ENCODE results near the gene EMB. TPM values are rescaled to one million over a fixed set of nuclear protein-coding genes. Genes with fewer than 3 reads are reported as not detected.
"Not testable (repeated sequence)": the region's sequence is repeated elsewhere in the genome, so short reads cannot be mapped to it uniquely, and the experiment has no call there.

EMB gene
- total RNA-seq, 1 donor from 2014 or later = 56.3 TPM

- H3K27ac Mint-ChIP-seq; H3K9me3 Mint-ChIP-seq; intact Hi-C loops (cut with micrococcal nuclease); H3K4me3 Mint-ChIP-seq; H3K27me3 Mint-ChIP-seq; DNase-seq: not testable (repeated sequence)
- peaks cover 28% of the 10 kb centered on the region for H3K4me1 Mint-ChIP-seq
- peaks cover 32% of the 10 kb centered on the region for H3K36me3 Mint-ChIP-seq (ENCODE audit: low read depth)
Observed at GRCh38 chr5:50410932-50411331, 30.2 kb downstream of the EMB start.

- H3K9me3 Mint-ChIP-seq = peaks cover 4% of the 10 kb centered on the region
- peaks cover 47% of the 10 kb centered on the region for H3K36me3 Mint-ChIP-seq (ENCODE audit: low read depth)
- H3K4me3 Mint-ChIP-seq = no peak overlapping the region
- no peaks in the 10 kb centered on the region for H3K27me3 Mint-ChIP-seq
- H3K4me1 Mint-ChIP-seq = peaks cover 17% of the 10 kb centered on the region
- intact Hi-C loops (cut with micrococcal nuclease) = no loop called here
- no peak for DNase-seq
- no peak overlapping the region for H3K27ac Mint-ChIP-seq
Observed at GRCh38 chr5:50406877-50407276, 34.2 kb downstream of the EMB start.

GRCh38 chr5:50401336-50401735, 39.8 kb downstream of the EMB start:
- Mint-ChIP-seq H3K4me3 (no peak overlapping the region), H3K36me3 (ENCODE audit: low read depth) (peaks cover 51% of the 10 kb centered on the region), H3K9me3 (no peaks in the 10 kb centered on the region), H3K4me1 (peaks cover 12% of the 10 kb centered on the region), H3K27ac (no peak overlapping the region), H3K27me3 (no peaks in the 10 kb centered on the region)
- no peak for DNase-seq
- intact Hi-C loops (cut with micrococcal nuclease) = no loop called here

GRCh38 chr5:50393925-50394609, 47.0 kb downstream of the EMB start:
- H3K36me3 Mint-ChIP-seq (ENCODE audit: low read depth) = peaks cover 61% of the 10 kb centered on the region
- H3K4me1 Mint-ChIP-seq; intact Hi-C loops (cut with micrococcal nuclease); H3K9me3 Mint-ChIP-seq; H3K27me3 Mint-ChIP-seq; H3K4me3 Mint-ChIP-seq; H3K27ac Mint-ChIP-seq; DNase-seq: not testable (repeated sequence)

- Mint-ChIP-seq H3K9me3 (peaks cover 18% of the 10 kb centered on the region), H3K36me3 (ENCODE audit: low read depth) (peaks cover 67% of the 10 kb centered on the region)
- DNase-seq; H3K4me1 Mint-ChIP-seq; intact Hi-C loops (cut with micrococcal nuclease); H3K27me3 Mint-ChIP-seq; H3K27ac Mint-ChIP-seq; H3K4me3 Mint-ChIP-seq: not testable (repeated sequence)
Observed at GRCh38 chr5:50392289-50392688, 48.8 kb downstream of the EMB start.

- Mint-ChIP-seq H3K36me3 (ENCODE audit: low read depth) (peaks cover 45% of the 10 kb centered on the region), H3K9me3 (peaks cover 17% of the 10 kb centered on the region)
- intact Hi-C loops (cut with micrococcal nuclease); H3K4me1 Mint-ChIP-seq; DNase-seq; H3K4me3 Mint-ChIP-seq; H3K27me3 Mint-ChIP-seq; H3K27ac Mint-ChIP-seq: not testable (repeated sequence)
Observed at GRCh38 chr5:50384381-50384780, 56.7 kb downstream of the EMB start.

GRCh38 chr5:50376696-50377095, 64.4 kb downstream of the EMB start:
- H3K27ac Mint-ChIP-seq; intact Hi-C loops (cut with micrococcal nuclease); H3K27me3 Mint-ChIP-seq; DNase-seq; H3K4me1 Mint-ChIP-seq; H3K4me3 Mint-ChIP-seq: not testable (repeated sequence)
- peaks cover 39% of the 10 kb centered on the region for H3K36me3 Mint-ChIP-seq (ENCODE audit: low read depth)
- peaks cover 16% of the 10 kb centered on the region for H3K9me3 Mint-ChIP-seq

- peaks cover 15% of the 10 kb centered on the region for H3K9me3 Mint-ChIP-seq
- intact Hi-C loops (cut with micrococcal nuclease); DNase-seq; H3K27ac Mint-ChIP-seq; H3K27me3 Mint-ChIP-seq; H3K4me3 Mint-ChIP-seq: not testable (repeated sequence)
- H3K36me3 Mint-ChIP-seq (ENCODE audit: low read depth) = peaks cover 37% of the 10 kb centered on the region
- peaks cover 16% of the 10 kb centered on the region for H3K4me1 Mint-ChIP-seq
Observed at GRCh38 chr5:50369287-50370033, 71.6 kb downstream of the EMB start.

- peak; percentile 54 for DNase-seq
- H3K9me3 Mint-ChIP-seq = peaks cover 15% of the 10 kb centered on the region
- intact Hi-C loops (cut with micrococcal nuclease) = no loop called here
- no peaks in the 10 kb centered on the region for H3K27me3 Mint-ChIP-seq
- H3K36me3 Mint-ChIP-seq (ENCODE audit: low read depth) = peaks cover 32% of the 10 kb centered on the region
- peak overlapping the region; percentile 1 for H3K27ac Mint-ChIP-seq
- H3K4me1 Mint-ChIP-seq = peaks cover 29% of the 10 kb centered on the region
- H3K4me3 Mint-ChIP-seq = no peak overlapping the region
Observed at GRCh38 chr5:50365426-50366251, 75.4 kb downstream of the EMB start.

- H3K4me3 Mint-ChIP-seq = peak overlapping the region; percentile 17
- H3K9me3 Mint-ChIP-seq; intact Hi-C loops (cut with micrococcal nuclease); H3K27me3 Mint-ChIP-seq: not testable (repeated sequence)
- peak overlapping the region; percentile 12 for H3K27ac Mint-ChIP-seq
- DNase-seq = peak; percentile 58
- peaks cover 27% of the 10 kb centered on the region for H3K4me1 Mint-ChIP-seq
- H3K36me3 Mint-ChIP-seq (ENCODE audit: low read depth) = peaks cover 26% of the 10 kb centered on the region
Observed at GRCh38 chr5:50364535-50365309, 76.4 kb downstream of the EMB start.

GRCh38 chr5:50359187-50359586, 81.9 kb downstream of the EMB start:
- DNase-seq = no peak
- Mint-ChIP-seq H3K9me3 (peaks cover 20% of the 10 kb centered on the region), H3K27me3 (no peaks in the 10 kb centered on the region), H3K36me3 (ENCODE audit: low read depth) (peaks cover 11% of the 10 kb centered on the region), H3K4me1 (peaks cover 12% of the 10 kb centered on the region), H3K27ac (no peak overlapping the region), H3K4me3 (no peak overlapping the region)
- intact Hi-C loops (cut with micrococcal nuclease) = no loop called here

- Mint-ChIP-seq H3K4me3 (no peak overlapping the region), H3K27me3 (no peaks in the 10 kb centered on the region), H3K4me1 (peaks cover 5% of the 10 kb centered on the region), H3K9me3 (peaks cover 19% of the 10 kb centered on the region), H3K36me3 (ENCODE audit: low read depth) (peaks cover under 1% of the 10 kb centered on the region), H3K27ac (no peak overlapping the region)
- intact Hi-C loops (cut with micrococcal nuclease) = no loop called here
- DNase-seq = no peak
Observed at GRCh38 chr5:50352382-50352781, 88.7 kb downstream of the EMB start.

All from activated CD4-positive, alpha-beta T cell treated with anti-CD3 and anti-CD28 coated beads, Interleukin-2, amount 10 ng/mL, durations not matched to agents 24 days and 14 days (primary cell).